HG02840 (cell line): ENCODE data around the gene VPS26C.
A peak's percentile ranks its signal among the peaks of the same experiment; 100 is the strongest.
"Not testable (repeated sequence)": the region's sequence is repeated elsewhere in the genome, so short reads cannot be mapped to it uniquely, and the experiment has no call there.

Experiments used
- ATAC-seq: cut with Tn5 transposase; IDR thresholded peaks from one replicate; pipeline ENCODE4 v1.9.1; 2021; ENCODE audit warnings: mild to moderate bottlenecking, moderate library complexity, moderate number of reproducible peaks; ENCODE audit not compliant: unreplicated experiment, low FRiP score

Gene VPS26C

GRCh38 chr21:37231671-37232070 is 35.5 kb downstream of the VPS26C start:
- no peak for ATAC-seq

GRCh38 chr21:37231249-37231645 is 35.9 kb downstream of the VPS26C start:
- no peak for ATAC-seq

- ATAC-seq, result no peak
These were observed 36.4 kb downstream of the VPS26C start for GRCh38 chr21:37230632-37231248.

GRCh38 chr21:37228003-37228400 is 39.1 kb downstream of the VPS26C start:
- no peak for ATAC-seq

GRCh38 chr21:37227071-37228002 is 39.8 kb downstream of the VPS26C start:
- no peak for ATAC-seq

GRCh38 chr21:37226041-37226920 is 40.9 kb downstream of the VPS26C start:
- no peak for ATAC-seq

- no peak for ATAC-seq
These were observed 42.0 kb downstream of the VPS26C start for GRCh38 chr21:37224861-37225839.

- no peak for ATAC-seq
These were observed 43.3 kb downstream of the VPS26C start for GRCh38 chr21:37223804-37224345.

GRCh38 chr21:37222248-37222647 is 44.9 kb downstream of the VPS26C start:
- not testable (repeated sequence) for ATAC-seq

GRCh38 chr21:37220981-37221664 is 46.0 kb downstream of the VPS26C start:
- ATAC-seq, result peak; percentile 88

- peak; percentile 29 for ATAC-seq
These were observed 46.6 kb downstream of the VPS26C start for GRCh38 chr21:37220433-37220980.

- no peak for ATAC-seq
These were observed 47.2 kb downstream of the VPS26C start for GRCh38 chr21:37219761-37220432.

GRCh38 chr21:37214952-37215351 is 52.2 kb downstream of the VPS26C start:
- no peak for ATAC-seq

GRCh38 chr21:37210799-37211198 is 56.3 kb downstream of the VPS26C start:
- ATAC-seq, result no peak

- no peak for ATAC-seq
These were observed 57.0 kb downstream of the VPS26C start for GRCh38 chr21:37210130-37210529.

- ATAC-seq, result no peak
These were observed 58.4 kb downstream of the VPS26C start for GRCh38 chr21:37208741-37209225.

- ATAC-seq, result no peak
These were observed 58.9 kb downstream of the VPS26C start for GRCh38 chr21:37208056-37208721.
